BJ (cell line): Measurements from ENCODE around the gene LRRK2. TPM values are rescaled to one million over a fixed set of nuclear protein-coding genes. Genes with fewer than 3 reads are reported as not detected.

Experiments used
- CTCF ChIA-PET: fragments of 350-600 bp; formaldehyde crosslinking; extraction: SDS; loops from one replicate; lab custom pipeline; 2021; ENCODE audit warnings: antibody characterized with exemption, inconsistent platforms; lab: Yijun Ruan, JAX
- POLR2A ChIA-PET: fragments of 300-600 bp; sonication (Branson Sonifier 250); formaldehyde crosslinking; extraction: SDS; loops from one replicate; lab custom pipeline; 2021; ENCODE audit warnings: antibody characterized with exemption; lab: Charles Lee
- DNase-seq: peaks from one replicate; pipeline ENCODE4 v3.0.0-alpha.2; 2011; ENCODE audit warnings: low read depth
- H3K27me3 ChIP-seq: 2 replicates; pipeline ENCODE4 v1.6.0; 2011; ENCODE audit warnings: low read length; ENCODE audit not compliant: control insufficient read depth, insufficient read depth
- H3K36me3 ChIP-seq: 2 replicates; pipeline ENCODE4 v1.5.1; 2011; ENCODE audit warnings: low read length; ENCODE audit not compliant: control insufficient read depth, insufficient read depth
- H3K4me3 ChIP-seq: 2 replicates; pipeline ENCODE4 v1.5.1; 2011; ENCODE audit warnings: low read depth, mild to moderate bottlenecking, control low read depth, low read length
- polyA plus RNA-seq: library from polyadenylated mRNA; depleted of rRNA; stranded (reverse); fragments of >200 nt; gene quantifications from 2 replicates; pipeline ENCODE4 v1.2.3, GENCODE V29; 2011
- TF ChIP-seq, protein P1 (sequence below): IDR thresholded peaks from 2 replicates; pipeline ENCODE4 v1.5.1; 2011; ENCODE audit warnings: low read depth, mild to moderate bottlenecking, control low read depth, inconsistent platforms, low read length, moderate library complexity; ENCODE audit not compliant: insufficient read depth

The LRRK2 gene
- polyA plus RNA-seq, 1 experiment = 1.5 TPM

DNA sequence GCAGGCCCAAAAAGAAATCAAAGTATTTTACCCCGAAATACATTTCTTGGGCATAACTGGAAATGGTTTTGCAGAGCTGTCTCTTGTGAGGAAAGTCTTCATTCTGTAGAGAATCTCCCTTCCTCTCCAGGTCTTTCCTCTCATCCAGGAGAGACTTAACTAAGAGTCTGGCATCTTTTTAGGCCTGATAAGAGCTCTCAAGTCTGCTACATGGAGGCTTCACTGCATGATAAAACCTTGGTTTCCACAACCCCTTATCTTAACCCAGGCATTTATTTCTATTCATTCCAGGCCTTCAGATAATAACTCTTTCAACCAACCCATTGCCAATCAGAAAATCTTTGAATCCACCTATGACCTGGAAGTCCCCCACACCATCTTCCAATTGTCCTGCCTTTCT is 41.1 kb upstream of the LRRK2 start:
- TF ChIP-seq, protein P1, sequence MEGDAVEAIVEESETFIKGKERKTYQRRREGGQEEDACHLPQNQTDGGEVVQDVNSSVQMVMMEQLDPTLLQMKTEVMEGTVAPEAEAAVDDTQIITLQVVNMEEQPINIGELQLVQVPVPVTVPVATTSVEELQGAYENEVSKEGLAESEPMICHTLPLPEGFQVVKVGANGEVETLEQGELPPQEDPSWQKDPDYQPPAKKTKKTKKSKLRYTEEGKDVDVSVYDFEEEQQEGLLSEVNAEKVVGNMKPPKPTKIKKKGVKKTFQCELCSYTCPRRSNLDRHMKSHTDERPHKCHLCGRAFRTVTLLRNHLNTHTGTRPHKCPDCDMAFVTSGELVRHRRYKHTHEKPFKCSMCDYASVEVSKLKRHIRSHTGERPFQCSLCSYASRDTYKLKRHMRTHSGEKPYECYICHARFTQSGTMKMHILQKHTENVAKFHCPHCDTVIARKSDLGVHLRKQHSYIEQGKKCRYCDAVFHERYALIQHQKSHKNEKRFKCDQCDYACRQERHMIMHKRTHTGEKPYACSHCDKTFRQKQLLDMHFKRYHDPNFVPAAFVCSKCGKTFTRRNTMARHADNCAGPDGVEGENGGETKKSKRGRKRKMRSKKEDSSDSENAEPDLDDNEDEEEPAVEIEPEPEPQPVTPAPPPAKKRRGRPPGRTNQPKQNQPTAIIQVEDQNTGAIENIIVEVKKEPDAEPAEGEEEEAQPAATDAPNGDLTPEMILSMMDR = no peak
- DNase-seq = no peak
- H3K27me3 ChIP-seq = no peaks in the 10 kb centered on the region
- CTCF ChIA-PET = no interaction called here
- no peaks in the 10 kb centered on the region for H3K36me3 ChIP-seq
- POLR2A ChIA-PET = no interaction called here
- no peak overlapping the region for H3K4me3 ChIP-seq

DNA sequence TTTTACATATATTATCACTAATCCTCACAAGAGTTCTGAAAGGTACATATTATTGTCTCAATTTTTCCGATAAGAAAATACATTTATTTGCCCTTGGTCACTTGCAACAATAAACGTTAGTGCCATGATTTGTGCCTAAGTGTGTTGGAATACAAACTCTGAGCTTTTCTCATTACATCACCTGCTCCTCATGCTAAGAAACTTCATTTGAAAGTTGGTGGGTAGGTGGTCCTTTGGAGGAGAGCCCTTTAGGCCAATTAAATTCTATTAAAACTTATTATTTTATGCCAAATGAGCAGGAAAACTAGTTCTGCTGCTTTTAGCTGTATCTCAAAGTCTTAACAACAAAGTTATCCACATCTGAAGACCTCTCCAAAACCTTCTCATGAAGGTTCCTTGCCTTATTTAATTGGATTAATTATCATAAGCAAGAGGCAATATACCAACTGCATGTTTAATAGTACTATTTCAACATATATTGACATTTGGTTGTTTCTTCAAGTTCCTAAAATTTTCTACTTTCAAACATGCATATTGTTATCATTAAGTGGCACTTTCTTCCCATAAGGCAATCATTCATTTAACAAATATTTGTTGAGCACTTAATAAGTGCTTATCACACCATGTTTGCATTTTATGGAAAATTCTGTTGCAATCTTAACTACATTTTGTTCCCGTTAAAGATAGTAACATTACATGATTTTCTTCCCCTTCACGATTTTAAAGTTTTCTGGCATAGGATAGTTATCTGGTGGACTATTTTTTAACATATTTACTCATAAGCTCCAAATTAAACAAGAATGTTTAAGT is 40.1 kb upstream of the LRRK2 start:
- ChIA-PET CTCF (no interaction called here), POLR2A (no interaction called here)

DNA sequence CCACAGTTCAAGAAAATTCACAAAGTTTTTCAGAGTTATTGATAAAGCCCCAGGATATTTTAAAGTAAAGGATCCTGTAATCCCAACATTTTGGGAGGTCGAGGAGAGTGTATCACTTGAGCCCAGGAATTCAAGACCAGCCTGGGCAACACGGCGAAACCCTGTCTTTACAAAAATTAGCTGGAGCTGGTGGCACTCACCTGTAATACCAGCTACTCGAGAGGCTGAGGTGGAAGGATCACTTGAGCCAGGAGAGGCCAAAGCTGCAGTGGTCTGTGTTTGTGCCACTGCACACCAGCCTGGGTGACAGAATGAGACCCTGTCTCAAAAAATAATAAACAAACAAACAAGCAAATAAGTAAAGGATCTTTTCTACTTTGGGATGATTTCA is 39.5 kb upstream of the LRRK2 start:
- TF ChIP-seq, protein P1 = no peak
- Histone ChIP-seq H3K4me3 (no peak overlapping the region), H3K36me3 (no peaks in the 10 kb centered on the region), H3K27me3 (no peaks in the 10 kb centered on the region)
- ChIA-PET CTCF (no interaction called here), POLR2A (no interaction called here)
- no peak for DNase-seq

More for the DNA sequence above, 40.1 kb upstream of the LRRK2 start:
- no peak overlapping the region for H3K4me3 ChIP-seq
- H3K36me3 ChIP-seq = no peaks in the 10 kb centered on the region
- TF ChIP-seq, protein P1 = no peak
- no peaks in the 10 kb centered on the region for H3K27me3 ChIP-seq
- DNase-seq = no peak

DNA sequence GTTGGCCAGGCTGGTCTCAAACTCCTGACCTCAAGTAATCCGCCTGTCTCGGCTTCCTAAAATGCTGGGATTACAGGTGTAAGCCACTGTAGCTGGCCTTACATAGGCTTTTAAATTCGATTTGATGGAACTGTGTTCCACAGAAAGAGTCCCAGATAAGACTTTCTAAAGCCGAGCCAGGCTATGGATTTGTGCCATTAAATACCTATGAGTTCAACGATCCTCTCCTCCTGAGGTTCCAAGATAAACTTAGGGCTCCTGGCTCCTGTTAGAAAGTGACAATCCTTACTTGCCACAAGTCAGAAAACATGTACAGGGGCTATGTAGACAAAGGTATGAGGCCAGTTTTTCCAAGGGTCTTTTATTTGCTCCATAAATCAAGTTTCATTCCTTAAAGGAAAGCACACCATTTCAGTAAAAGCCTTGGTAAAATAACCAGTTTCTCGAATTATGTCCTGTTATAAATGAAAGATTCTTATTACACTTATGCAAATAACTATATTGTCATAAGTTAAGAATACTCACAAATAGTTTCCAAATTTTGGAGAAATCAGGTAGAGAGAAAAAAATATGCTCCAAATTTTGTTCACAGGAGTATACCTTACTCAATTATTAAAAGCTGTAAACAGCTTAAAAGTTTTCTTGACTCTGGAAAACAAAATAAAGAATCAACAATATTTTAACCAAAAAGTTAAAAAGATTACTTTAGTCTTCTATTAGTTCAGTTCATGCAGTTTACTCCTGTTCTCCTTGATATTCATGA is 36.1 kb upstream of the LRRK2 start:
- POLR2A ChIA-PET = no interaction called here
- CTCF ChIA-PET = no interaction called here

More for the DNA sequence above, 36.1 kb upstream of the LRRK2 start:
- Histone ChIP-seq H3K36me3 (no peaks in the 10 kb centered on the region), H3K4me3 (no peak overlapping the region), H3K27me3 (no peaks in the 10 kb centered on the region)
- TF ChIP-seq, protein P1 = no peak
- no peak for DNase-seq
